CD4-positive, alpha-beta T cell treated with Interleukin-17A for 1 hour (primary cell): Measurements from ENCODE around the gene NEURL1.

Source experiments
- DNase-seq: peaks from one replicate; pipeline ENCODE4 v3.0.0-alpha.2; 2020

NEURL1 gene

DNA sequence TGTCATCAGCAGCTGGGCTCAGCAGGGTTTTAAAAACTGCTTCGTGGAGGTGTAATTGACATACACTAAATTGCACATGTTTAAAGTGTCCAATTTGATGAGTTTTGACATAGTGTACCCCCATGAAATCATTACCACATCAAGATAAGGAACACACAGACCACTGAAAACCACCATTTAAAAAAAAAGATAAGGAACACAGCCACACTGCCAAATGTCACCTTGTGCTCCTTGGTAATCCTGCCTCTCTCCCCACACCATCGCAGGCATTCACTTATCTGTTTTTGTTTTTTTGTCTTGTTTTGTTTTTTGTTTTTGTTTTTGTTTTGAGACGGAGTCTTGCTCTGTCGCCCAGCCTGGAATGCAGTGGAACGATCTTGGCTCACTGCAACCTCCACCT, 75.0 kb downstream of the NEURL1 start:
- no peak for DNase-seq

DNA sequence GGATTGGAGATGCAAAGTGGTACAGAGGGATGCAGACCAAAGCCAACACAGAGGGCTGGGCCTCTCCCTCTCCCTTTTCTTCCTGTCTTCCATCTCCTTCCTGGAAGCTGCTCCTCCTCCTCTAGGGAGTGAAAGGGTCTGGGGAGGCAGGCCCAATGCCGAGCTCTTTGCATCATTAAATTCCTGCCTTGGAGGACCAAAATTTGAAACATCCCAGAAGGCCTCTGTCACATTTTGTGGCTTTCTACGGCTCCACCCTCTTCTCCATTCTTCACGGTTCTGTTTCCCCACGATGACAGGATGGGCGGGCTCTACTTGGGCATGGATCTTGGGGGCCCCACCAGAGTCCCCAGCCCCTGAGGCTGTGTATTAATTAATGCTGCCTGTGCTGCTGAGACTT, 76.4 kb downstream of the NEURL1 start:
- DNase-seq = no peak

DNA sequence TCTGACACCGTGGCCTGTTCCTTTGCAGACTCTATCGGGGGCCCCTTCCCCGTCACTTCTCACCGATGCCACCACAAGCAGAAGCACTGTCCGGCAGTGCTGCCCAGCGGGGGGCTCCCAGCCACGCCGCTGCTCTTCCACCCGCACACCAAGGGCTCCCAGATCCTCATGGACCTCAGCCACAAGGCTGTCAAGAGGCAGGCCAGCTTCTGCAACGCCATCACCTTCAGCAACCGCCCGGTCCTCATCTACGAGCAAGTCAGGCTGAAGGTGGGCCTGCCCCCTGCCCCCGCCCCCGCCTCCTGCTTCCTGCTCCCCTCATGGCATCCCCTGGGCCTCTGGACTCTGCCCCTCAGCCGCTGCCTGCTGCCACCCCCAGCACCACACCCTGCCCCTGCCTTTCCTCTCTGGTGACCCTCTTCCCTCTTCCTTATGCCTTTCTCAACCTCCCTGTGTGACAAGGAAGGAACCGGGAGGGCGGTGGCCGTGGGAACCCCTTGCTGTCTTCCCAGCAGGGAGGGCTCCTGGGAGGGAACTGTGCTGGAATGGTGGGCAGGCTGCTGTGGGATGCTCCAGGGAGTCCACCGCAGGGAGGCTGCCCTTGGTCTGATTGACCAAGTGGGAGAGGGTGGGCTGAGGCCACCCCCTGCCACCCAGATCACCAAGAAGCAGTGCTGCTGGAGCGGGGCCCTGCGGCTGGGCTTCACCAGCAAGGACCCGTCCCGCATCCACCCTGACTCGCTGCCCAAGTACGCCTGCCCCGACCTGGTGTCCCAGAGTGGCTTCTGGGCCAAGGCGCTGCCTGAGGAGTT, 77.5 kb downstream of the NEURL1 start:
- no peak for DNase-seq

DNA sequence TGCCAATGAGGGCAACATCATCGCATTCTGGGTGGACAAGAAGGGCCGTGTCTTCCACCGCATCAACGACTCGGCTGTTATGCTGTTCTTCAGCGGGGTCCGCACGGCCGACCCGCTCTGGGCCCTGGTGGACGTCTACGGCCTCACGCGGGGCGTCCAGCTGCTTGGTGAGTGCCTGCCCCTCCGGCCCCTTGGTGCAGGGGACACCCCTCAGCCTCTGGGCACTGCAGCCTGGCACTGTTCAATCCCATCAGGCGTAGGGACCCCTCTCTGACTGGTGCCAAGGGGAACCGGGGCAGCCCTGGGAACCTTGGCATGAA, 78.1 kb downstream of the NEURL1 start:
- no peak for DNase-seq

DNA sequence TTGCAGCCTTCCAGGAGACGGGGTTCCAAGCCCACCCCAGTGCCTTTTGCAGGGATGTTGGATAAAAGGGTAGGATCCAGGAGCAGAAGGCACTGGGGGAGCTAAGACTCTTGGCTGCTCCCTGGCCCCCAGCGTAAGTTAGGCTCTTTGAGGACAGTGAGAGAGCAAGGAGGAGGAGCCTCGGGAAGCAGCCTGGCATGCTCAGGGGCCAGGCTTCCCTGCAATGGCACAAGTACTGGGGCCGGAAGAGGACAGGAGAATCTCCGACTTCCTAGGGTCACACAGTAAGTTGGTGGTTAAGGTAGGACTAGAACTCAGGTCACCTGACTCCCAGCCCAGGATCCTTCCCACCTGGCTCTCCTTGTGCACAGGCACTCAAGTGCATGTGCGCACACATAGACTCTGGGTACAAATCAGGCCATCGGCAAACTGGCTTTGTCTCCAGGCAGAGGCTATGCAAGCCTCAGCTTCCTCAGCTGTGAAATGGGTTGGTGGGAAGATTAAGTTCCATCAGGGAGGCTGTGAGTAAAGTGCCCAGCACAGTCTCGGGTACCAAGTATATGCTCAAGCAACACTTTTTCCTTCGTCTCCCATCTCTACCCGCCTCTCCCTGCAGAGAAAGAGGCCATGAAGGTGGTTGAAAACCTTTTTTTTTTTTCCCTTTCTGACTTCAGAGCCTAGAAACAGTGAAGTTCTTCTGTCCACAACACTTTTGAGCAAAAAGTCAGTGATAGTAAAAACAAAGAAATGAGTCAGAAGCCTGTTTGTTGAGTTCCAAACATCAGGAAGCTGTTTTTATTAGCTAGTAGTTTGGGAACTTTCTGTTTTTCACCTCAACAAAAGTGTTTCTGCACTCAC, 79.1 kb downstream of the NEURL1 start:
- no peak for DNase-seq

DNA sequence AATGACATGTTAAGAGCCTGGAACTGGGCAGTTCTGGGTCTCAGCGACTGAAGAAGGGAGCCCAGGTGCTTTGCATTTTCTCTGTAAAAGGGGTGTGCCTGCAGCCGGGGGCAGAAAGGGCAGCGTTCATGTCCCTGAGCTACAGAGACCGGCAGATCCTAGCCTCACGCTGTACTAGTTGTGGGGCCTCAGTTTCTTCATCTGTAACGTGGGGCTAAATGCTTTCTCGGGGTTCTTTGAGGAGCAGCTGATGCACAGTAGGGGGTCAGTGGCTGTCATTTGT, 79.6 kb downstream of the NEURL1 start:
- DNase-seq = no peak

DNA sequence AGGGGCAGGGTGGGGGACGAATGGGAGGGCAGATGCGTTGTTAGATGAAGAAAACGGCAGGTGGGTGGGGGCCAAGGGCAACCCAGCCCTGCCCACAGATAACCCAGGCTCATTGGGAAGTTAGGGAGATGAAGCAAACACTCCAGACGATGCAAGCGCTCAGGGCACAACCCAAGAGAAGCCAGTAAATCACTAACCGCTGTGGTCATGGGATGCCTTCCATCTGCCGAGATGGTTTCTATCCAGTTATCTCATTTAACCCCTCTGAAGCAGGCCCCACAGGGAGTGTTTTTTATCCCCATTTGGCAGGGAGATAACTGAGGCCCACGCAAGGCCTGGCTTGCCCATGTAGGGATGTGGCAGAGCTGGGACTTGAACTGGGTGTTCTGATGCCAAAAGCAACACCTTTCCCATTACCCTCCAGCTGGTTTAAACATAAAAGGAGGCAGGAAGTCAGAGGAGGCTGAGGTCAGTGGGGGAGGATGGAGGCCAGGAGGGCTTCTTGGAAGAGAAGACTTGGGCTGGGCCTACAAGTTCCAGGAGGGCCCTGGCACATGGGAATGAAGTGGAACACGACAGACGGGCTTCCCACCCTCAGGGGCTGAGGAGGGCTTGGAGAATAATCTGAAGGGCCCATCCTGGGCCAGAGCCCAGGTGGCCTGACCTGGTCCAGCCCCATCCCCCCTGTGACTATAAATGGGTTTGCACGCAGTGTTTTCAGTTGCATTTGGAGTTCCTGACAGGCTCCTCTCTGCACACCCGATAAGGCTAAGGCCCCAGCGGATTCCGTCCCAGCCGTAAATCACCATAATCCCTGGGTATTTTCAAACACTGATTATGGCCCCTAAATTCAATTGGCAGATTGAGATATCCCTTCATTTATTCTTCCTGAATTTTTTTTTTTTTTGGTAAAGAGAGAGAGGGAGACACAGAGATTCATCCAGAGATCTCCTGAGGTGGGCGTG, 80.9 kb downstream of the NEURL1 start:
- DNase-seq = no peak

DNA sequence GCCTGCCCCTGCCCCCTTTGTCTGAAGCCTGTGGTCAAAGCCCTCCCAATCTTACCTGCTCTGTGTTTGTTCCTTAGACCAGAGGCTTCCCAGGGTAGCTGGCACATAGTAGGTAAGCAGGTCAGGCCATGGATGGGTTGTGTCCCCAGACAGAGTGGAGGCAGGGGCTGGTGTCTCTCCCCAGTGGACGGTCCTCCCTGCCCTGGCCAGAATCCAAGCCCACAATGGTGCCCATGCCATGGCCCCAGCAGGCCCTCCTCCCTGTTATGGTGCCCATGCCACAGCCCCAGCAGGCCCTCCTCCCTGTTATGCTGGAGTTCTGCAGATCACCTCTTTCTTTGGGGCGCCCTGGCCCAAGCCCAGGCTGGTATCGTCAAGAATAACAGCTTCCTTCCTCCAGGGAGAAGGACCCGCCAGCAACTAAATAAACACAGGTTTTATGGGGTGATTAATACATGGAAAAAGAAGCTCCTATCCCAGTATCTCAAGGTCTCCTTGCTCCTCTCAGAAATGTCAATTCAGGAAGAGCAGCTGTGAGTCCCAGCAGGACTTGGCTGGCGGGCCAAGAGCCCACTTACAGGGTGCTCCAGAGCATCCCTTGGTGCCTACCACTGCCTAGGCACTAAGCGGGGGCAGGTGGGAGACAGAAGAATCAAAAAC, 82.0 kb downstream of the NEURL1 start:
- DNase-seq = no peak

DNA sequence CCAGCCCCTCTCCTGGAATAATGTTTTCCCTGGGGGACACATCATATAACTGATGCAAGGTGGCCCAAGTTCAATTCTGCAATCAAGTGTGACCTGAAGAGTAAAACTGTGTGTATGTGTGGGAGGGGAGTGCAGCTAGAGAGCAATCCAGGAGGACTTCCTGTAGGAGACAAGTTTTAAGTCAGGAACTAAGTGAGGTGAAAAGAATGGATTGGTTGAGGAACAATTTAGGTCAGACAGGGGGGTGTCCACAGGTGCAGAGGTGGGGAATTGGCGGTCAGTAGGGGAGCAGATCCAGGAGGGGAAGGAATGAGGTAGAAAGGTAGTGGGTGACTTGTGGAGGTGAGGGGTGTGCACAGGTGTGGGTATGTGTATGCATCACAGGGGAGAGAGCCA, 82.6 kb downstream of the NEURL1 start:
- DNase-seq = no peak

DNA sequence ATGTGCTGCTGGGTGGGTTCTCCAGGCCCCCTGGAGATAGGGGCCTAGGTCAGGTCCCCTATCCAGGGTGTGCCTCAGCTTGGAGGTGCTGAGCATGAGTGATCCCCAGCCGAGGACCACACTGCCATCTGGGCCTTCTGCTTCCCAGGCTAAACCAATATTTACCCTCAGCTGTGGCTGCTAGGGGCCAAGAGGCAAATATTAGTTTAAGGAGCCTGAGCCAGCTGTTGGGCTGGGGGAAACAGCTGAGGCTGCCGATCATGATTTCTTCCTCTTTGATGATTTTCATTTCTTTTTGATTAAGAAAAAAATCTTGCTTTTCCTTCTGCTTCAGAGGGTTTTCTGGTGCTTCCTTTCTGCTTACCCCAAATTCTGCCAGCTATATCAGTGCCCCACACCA, 83.4 kb downstream of the NEURL1 start:
- no peak for DNase-seq

DNA sequence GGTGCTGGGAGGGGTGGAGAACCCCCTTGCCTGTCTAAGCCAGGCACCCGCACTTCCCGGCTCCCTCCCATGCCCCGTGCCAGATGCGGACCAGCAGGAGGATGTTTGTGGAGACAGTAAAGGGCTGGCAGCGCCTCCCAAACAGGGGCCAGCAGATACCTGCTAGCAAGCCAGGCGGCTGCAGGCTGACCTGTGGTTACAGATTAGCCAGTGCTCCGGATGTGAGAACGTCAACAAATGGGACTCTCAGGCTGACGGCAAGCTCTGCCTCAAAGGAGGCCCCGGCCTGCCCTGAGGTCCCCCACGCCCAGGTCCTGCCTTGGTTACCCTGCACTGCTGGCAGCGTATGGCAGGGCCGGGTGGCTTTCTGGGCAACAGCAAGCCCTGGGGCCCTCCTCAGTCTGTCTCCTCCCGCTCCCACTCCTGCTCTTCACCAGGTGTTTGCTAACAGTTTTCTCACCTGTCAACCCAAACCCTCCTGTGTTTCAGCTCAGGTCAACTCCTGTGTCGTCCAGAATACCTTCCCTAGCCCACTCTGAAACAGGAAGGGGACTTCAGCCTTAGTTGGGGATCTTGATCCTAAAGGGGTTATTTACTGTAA, 85.4 kb downstream of the NEURL1 start:
- no peak for DNase-seq

DNA sequence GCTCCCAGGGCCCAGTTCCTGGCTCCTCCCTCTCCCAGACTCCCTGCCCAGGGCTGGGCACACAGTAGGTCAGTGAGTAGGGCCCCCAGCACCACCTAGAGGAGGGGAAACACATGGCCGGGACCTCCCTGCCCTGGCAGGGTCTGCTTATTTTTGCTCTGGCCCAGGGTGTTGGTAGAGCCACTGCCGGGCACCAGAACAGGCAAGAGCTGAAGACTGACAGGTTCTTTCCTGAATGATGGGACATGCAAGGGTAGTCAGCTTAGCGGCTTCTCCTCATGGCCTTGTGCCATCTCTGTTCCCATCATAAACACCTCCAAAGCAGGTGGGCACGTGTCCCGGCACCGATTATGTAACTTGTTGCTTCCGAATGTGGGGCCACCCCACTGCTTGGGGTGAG, 86.5 kb downstream of the NEURL1 start:
- no peak for DNase-seq

DNA sequence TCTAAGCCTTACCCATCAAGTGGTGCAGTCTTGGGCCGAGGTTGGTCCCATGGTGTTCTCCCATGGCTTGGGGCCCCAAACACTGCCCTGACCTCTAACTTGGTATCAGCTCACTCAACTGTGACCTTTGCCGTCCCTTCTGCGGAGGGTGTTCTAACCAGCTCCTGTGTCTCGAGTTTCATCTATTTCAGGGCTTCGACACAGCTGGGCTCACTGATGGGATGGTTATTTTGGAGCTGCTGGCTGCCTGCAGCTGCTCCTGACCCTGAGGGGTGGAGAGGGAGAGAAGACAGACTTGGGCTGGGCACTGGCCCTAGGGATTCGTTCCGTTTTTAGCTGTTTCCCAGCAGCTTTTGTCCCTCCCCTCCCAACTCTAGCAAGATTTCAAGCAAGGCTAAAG, 86.9 kb downstream of the NEURL1 start:
- DNase-seq = no peak

DNA sequence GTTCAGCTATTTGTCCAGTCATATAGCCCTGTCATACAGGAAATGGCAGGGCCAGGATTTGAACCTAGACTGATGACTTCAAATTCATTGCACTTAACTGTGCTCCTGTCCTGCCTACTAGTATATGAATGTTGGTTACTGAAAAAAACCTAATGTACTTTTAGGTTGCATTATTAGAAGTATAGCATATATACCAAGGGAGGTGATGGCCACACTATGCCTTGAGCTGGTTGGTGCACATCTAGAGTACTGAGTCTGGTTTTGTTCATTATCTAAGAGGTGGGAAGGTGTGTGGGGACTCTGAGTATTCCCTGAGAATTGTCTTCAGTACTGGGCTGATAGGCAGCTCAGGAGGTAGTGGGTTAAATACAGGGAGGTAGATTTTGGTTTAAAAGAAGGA, 88.0 kb downstream of the NEURL1 start:
- no peak for DNase-seq

DNA sequence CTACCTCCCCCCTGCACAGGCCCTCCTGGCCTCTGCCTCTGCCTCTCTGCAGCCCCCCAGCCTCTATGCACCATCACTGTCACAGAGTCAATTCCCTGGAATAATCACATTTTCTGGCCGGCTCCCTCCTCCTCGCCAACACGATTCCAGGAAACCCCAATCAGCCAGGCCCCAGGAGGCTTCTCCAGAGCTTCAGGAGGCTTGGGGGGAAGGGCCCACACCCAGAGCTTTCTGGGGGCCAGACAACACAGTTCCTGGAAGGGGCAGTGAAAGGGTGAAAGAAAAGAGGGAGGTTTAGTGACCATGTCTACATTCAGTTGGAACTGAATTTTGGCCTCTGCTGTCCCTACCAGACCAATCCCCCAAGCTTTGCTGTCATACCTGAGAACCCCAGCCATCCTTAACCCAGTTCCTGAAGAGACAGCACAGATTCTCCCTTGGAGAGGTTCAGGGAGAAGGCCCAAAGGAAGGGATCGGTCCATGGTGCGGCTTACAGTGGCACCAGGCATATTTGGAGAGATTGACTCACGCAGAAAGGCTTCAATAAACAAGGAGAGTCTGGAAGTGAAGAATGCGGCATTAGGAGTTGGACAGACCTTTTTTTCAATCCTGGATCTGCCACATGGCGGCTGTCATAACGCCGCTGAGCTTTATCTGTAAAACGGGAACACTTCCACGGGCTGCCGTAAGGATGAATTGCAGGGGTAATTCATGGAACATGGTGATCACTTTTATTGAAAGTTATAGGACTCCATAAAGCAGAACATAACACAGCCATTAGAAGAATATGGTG, 89.0 kb downstream of the NEURL1 start:
- DNase-seq = no peak

DNA sequence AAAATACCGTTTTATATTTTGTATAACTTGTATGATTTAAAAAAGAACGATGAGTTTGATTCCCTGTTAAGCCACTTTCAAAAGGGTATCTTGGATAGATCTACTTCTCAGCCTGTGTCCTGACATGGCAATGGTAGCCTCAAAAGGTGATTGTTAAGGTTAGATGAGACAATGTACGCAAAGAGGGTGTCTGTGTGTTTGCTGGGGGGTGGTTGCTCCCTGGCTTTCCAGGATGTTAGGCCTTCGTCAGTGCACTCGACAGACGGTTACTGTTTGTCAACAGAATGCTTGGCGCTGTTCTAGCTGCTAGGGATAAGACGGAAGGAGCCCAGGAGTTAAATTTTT, 90.3 kb downstream of the NEURL1 start:
- DNase-seq = no peak

DNA sequence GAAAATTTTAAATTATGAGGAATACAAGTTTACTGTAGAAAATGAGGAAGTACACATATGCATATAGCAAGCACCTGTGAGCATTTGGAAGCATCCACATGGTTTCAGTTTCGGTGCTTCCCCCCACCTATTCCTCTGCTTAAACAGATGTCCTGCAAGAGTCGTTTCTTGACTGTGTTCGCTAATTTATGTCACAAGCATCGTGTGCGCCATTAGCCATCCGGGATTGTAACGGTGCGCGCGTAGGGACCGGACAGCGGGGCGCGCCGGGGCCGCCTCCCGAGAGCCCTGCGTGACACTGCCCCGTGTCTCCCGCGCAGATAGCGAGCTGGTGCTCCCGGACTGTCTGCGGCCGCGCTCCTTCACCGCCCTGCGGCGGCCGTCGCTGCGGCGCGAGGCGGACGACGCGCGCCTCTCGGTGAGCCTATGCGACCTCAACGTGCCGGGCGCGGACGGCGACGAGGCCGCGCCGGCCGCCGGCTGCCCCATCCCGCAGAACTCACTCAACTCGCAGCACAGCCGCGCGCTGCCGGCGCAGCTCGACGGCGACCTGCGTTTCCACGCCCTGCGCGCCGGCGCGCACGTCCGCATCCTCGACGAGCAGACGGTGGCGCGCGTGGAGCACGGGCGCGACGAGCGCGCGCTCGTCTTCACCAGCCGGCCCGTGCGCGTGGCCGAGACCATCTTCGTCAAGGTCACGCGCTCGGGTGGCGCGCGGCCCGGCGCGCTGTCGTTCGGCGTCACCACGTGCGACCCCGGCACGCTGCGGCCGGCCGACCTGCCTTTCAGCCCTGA, 90.9 kb downstream of the NEURL1 start:
- DNase-seq = peak; percentile 87

DNA sequence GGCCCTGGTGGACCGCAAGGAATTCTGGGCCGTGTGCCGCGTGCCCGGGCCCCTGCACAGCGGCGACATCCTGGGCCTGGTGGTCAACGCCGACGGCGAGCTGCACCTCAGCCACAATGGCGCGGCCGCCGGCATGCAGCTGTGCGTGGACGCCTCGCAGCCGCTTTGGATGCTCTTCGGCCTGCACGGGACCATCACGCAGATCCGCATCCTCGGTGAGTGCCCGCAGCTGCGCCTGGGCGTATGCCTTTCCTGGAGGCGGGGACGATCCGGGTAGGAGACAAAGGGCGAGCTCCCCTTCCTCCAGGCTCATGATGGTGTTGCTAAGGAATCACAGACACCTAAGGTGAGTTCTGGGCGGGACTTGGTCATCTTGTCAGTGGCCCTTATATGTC, 91.5 kb downstream of the NEURL1 start:
- DNase-seq = no peak

DNA sequence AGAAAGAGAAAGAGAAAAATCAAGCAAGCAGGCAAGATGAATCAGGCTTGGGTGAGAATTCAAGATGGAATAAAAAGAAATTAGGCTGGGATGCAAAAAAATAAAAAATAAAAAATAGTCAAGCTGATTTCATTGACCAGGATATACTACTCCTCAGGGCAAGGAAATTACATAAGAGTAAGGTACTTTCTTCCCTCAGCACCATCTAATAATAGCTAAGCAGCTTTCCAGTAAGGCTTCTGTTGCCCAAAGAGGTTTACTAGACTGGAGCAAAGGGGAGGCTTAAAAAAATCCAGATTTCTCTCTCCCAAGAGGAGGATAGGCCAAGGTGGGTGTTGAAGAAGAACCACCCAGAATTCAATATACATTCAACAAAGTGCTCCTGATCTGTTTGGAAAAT, 93.6 kb downstream of the NEURL1 start:
- no peak for DNase-seq

DNA sequence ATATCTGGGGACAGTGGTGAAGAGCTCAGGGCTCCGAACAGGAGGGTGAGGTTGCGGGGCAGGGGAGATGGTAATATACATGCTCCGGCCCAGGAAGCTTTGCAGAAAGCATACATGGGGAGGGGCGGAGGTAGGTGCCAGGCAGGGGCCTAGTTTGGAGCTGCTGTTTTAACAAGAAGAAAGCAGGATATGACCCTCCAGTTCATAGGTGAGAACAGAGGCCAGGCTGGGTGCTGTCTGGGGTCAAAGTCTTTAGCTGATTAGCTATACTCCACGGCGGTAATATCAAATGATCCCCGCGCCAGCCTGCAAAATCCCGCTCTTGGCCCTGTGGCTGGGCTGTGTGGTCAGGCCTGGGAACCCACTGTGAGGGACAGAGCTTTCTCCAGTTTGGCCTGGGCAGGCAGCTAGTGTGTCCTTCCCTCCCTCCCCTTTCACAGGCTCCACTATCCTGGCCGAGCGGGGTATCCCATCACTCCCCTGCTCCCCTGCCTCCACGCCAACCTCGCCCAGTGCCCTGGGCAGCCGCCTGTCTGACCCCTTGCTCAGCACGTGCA, 95.6 kb downstream of the NEURL1 start:
- DNase-seq = no peak

DNA sequence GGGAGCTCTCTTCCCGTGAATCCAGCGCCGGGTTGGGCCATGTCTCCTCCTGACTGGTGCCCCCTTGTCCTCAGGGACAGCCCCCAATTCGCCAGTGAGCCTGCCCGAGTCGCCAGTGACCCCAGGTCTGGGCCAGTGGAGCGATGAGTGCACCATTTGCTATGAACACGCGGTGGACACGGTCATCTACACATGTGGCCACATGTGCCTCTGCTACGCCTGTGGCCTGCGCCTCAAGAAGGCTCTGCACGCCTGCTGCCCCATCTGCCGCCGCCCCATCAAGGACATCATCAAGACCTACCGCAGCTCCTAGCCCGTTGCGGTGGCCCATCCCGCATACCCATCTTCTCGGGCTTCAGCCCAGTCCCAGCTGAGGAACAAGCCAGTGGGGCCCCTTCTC, 96.6 kb downstream of the NEURL1 start:
- DNase-seq = no peak
